GM21825 (cell line): ENCODE measurements around the gene ATP11A.
"Not testable (repeated sequence)": the region's sequence is repeated elsewhere in the genome, so short reads cannot be mapped to it uniquely, and the experiment has no call there.

Experiments used
- ATAC-seq: cut with Tn5 transposase; IDR thresholded peaks from one replicate; pipeline ENCODE4 v1.9.1; 2021; ENCODE audit warnings: mild to moderate bottlenecking, moderate library complexity; ENCODE audit not compliant: unreplicated experiment

ATP11A gene

GRCh38 chr13:112835344-112835743, 145.5 kb downstream of the ATP11A start:
- ATAC-seq = no peak

DNA sequence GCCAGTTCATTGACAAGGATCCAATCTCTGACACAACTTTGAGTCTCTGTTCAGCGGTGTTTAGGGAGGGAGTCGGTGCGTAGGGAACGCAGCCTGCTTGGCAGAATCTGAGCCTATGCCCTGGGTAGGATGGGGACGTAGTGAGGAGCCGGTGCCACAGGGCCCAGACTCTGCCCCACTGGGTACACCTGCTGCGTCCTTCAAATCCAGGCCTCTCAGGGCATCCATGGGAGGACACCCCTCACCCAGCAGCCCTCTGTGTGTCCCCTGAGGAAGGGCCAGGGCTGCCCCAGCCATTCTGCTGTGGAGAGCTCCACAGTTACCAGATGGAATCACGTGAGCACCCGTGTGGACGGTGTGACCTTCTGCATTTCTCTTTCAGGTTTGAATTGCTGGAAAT, 146.0 kb downstream of the ATP11A start:
- ATAC-seq = no peak

DNA sequence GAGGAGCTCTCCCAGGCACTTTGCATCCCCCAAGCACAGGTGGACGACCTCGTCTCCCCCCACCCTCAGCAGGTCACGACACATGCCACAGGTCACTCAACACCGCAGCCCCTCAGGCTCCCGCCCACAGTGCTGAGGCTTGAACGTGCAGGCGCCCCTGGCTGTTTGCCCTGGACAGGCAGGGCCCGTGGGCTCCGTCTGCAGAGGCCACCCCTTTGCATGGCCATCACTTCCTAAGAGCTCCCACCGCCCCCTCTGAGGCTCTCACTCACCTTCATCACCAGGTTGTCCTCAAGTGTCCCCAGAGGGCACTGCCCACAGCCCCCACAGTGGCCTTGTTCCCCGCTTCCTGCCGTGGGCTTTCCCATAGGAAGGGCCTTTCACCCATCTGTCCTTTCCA, 147.1 kb downstream of the ATP11A start:
- no peak for ATAC-seq

DNA sequence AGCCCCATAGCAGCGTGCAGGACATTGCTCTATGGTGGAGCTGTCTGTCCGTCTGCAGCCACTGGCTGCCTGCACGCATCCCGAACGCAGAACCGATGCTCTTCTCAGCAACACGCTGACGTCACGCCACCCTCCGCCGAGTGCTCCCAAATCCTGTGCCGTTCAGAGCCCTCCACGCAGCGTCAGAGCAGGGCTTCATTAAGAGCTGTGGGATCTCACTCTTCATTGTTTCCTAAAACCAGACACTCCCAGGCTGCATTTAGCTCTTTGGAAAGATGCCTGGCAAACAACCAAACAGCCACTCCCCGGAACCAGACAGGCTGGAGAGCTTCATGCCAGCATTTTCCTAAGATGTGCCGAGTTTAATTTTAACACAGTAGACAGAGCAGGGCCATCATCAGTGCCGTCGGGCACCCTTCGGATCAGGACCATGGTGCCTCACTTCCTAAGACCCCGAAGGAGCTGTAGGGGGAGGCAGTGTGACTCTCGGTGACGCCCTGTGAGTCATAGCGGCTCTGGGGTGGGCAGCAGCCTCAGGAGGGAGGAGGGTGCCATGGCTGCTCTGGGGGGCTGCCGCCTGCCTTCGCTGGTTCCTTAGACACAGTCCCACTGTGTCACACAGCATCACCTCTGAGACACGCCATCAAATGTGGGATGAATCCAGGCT, 147.7 kb downstream of the ATP11A start:
- ATAC-seq = no peak

DNA sequence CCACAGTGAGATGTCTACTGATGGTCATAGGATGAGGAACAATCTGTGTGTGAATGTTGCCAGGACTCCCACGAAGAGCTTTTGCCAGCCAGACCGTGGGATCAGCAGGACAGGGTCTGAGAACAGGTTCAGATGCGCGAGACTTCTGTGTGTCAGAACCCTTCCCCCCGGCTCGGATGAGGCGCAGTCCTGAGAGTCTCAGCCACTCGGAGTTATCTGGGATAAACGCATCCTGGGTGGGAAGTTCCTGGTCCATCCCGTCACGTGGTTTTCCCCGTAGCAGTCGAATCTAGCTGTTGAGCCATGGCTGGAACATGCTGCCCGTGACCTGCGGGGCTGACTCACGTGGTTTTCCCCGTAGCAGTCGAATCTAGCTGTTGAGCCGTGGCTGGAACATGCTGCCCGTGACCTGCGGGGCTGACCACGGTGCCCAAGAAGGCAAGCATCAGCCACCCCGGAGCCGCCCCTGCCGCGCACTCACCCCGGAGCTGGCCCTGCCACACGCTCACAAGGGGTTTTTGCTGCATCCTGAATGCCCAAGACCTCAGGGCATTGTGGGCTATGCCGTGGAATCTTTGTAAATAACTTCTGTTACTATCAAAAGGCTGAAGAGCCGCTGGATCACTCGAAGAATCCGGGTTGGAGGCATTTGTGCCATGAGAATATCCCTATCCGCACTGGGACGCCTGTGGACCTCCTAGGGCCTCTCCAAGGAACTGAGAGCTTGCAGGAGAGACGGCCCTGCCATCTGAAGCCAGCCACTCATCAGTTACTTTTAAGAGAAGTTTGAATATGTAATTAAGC, 148.4 kb downstream of the ATP11A start:
- ATAC-seq = no peak

- ATAC-seq = no peak
Observed at GRCh38 chr13:112838842-112839117, 148.9 kb downstream of the ATP11A start.

DNA sequence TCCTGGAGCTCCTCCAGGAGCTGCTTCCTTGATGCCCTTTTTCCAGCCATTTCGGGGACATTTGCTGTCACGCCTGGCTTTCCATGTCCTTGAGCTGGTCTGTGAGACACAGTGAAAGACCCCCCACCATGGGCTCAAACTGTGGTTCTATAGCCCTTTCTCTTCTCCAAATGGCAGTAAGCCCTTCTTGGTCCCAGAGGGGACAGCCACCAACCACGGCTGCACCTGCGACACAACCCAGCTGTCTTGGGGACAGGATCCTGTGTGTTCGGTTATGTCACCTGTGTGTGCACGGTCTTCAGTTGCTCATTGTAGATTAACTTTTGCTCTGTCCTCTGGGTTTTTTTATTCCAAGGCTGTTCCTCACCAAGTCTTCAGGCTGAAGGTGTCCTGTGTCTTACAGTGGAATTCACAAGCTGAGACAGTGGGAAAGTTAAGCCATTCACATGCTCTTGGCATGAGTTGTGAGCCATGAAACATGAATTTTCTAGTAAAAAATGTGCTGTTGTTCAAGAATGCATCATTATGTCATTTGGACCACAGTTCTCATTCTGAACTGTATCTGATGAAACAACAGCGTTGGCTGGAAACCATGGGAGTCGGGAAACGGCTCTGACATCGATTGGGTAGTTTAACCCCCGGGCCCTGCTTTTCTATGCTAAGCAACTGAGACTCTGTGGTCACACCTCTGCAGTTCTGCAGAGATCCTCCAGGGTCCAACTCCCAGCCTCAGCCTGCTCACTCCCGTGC, 149.7 kb downstream of the ATP11A start:
- ATAC-seq = no peak

DNA sequence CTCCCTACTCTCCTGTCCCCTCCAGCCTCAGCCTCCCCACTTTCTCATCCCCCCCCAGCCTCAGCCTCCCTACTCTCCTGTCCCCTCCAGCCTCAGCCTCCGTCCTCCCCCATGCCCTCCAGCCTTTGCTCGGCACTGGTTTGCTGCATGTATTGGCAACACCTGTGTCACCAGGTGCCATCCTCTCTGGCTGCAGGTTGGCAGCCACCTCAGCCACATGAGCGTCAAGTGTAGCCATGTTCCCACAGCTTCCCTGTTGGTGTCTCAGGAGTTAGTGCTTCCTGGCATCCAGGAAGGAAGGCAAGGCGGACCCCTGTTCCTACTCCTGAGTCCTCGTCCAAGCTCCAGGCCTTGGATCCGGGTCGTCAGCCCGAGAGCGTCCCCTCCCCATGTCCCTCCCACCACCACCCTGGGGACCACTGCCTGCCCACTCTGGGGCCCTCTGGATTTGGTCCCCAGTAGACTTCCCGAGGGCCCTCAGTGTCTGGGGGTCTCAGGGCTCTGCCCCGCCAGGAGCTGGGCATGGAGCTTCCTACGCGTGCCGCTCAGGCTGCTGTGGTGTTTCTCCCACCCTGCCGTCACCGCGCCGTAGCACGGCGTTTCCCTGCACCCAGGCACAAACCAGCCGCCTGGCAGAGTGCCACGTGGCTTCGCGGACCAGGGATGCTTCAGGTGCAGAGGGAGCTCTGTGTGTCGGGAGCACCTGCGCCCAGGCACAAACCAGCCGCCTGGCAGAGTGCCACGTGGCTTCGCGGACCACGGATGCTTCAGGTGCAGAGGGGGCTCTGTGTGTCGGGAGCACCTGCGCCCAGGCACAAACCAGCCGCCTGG, 150.8 kb downstream of the ATP11A start:
- no peak for ATAC-seq

DNA sequence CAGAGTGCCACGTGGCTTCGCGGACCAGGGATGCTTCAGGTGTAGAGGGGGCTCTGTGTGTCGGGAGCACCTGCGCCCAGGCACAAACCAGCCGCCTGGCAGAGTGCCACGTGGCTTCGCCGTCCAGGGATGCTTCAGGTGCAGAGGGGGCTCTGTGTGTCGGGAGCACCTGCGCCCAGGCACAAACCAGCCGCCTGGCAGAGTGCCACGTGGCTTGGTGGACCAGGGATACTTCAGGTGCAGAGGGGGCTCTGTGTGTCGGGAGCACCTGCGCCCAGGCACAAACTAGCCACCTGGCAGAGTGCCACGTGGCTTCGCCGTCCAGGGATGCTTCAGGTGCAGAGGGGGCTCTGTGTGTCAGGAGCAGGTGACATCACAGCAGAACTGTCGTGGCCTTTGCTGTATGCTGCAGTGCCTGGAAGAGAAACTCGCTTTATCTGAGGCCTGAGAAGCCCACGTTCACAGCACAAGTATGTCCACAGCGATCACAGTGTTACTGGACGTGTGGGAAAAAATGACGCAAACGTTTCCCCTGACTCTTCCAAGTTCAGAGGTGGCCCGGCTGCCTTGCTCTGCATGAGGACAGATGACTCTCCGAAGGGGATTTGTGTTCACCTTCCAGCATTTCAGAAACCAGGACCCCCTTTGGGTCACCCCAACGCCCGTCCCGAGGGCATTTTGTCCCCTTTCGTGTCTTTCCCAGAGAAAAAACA, 151.6 kb downstream of the ATP11A start:
- not testable (repeated sequence) for ATAC-seq

DNA sequence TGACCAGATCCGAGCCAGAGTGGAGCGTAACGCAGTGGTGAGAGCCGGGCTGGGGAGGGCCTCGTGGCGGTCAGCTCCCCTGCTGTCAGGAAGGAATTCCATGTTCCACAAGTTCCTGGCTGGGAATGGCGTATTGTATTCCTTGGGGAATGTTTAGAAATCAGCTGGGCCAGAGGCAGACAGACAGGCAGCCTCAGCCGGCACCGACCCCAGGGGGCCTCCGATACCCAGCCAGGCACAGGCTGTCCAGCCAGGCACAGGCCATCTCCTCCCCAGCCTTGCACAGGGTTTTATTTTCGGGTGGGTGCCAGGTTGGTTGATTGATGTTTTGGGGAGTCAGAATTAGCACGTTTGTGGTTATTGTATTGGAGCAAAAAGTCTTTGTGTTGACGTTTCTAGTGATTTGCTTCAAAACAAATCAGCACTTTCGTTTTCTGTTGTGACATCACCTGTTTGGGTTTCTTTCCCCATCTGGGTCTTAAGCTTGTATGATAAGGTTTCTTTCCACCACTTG, 152.6 kb downstream of the ATP11A start:
- no peak for ATAC-seq

DNA sequence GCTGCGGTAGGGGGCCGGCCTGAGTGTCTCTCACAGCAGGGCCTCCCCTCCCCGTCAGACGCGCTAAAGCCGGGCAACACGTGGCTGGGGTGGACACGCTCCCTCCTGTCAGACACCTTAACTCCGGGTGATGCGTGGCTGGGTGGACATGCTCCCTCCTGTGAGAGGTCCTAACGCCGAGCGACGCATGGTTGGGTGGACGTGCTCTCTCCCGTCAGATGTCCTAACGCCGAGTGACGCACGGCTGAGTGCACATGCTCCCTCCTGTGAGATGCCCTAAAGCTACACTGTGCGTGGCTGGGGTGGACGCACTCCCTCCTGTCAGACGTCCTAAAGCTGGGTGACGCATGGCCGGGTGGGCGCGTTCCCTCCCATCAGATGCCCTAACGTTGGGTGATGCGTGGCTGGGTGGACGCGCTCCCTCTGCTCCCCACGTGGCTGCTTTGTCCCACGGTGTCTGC, 153.1 kb downstream of the ATP11A start:
- ATAC-seq = no peak

DNA sequence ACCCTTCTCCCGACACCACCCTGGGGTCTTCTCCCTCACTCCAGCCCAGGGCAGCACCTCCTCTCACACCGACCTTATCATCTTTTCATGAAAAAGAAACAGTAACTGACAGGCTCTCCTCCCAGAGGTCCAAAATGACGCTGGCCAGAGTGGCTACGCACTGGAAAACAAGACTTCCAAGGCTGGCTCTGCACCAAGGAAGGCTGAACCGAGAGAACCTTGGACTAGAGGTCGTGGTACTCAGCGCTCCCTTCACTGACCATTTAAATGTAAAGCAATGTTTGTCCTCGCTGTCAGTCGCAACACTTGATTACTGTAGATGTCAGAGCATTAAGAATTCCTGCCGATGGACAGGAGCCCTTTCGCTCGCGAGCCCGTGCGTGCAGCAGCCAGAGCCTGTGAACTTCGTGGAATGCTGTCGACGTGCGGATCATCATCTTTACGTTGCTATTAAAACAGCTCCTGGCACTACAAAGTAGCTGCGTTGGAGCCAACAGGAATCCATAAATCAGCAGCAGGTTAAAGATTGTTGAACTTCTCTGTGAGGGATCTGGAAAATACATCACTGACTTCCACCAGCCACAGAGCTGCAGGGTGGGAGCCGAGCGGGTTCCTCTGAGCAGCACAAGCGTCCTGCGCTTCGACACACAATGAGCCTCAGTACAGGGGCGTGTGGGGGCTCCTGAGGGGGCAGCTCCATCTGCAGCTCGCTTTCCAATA, 153.7 kb downstream of the ATP11A start:
- no peak for ATAC-seq

DNA sequence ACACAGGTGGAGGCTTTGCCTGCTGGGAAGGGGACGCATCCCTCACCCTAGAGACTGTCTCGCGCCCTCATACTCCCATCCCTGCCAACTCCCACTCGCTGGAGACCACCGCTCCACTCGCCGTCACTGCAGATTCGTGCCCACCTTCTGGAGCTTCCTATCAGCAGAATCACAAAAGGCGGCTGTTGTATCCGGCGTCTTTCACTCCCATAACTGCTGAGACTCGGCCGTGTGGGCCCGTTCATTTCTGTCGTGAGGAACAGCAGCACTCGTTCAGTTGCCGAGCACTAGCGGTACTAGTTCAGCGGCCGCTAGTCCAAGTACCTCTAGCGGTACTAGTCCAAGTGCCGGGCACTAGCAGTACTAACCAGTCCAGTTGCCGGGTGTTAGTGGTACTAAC, 154.6 kb downstream of the ATP11A start:
- ATAC-seq = no peak

- ATAC-seq = no peak
Observed at GRCh38 chr13:112844879-112845278, 155.0 kb downstream of the ATP11A start.

- no peak for ATAC-seq
Observed at GRCh38 chr13:112845511-112846144, 155.8 kb downstream of the ATP11A start.

- no peak for ATAC-seq
Observed at GRCh38 chr13:112846411-112847115, 156.7 kb downstream of the ATP11A start.

- ATAC-seq = no peak
Observed at GRCh38 chr13:112849500-112849899, 159.7 kb downstream of the ATP11A start.

GRCh38 chr13:112850273-112850672, 160.4 kb downstream of the ATP11A start:
- no peak for ATAC-seq
